ENCODE data around the gene BRINP3. TPM values are rescaled to one million over a fixed set of nuclear protein-coding genes. Genes with fewer than 3 reads are reported as not detected.

Gene BRINP3
- total and polyA plus RNA-seq, 9 of the 15 experiments (the other 6 are each of a cell fraction or from before 2014, with no cell fraction given) = 0.09 to 0.75 (median 0.19) TPM; not detected in 1

DNA sequence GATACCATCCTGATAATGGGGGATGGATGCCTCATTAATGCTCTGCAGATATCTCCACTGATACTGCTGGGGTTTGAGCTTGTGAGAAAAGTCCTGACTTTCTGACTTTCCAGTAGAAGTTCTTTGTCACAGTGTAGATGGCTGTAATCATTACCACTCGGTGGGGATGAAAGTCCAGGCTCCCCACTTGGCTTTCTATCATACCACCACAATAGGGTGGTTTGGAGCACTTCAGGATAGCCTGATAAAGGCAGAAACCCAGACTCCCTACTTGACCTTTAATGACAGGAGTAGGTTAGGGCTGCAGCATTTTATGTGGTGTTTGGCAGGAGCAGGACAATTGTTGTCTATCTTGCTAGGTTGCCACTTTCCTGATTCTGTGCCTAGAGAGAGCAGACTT lies 294.1 kb downstream of the BRINP3 start (continued):
- no peak for TF ChIP-seq ZNF551 (CRISPR knock-in tag; IDR thresholded peaks at IDR 0.05)
- TF ChIP-seq CC2D1A (IDR thresholded peaks at IDR 0.05) = no peak

GRCh38 chr1:190179817-190180216 lies 297.8 kb downstream of the BRINP3 start:
- no peak overlapping the region for H3K27ac ChIP-seq (ENCODE audit: extremely low read depth, low read depth, low read length)
- DNase-seq (ENCODE audit: extremely low read depth in 1 of 4, low spot score in 3 of 4) = no peak
- POLR2A ChIA-PET = no interaction called here
- whole genome bisulfite sequencing (ENCODE audit: insufficient coverage, low coverage, missing lambda C conversion rate) = 0% methylated on average over 3 of the region's 3 CpGs
- TF ChIP-seq ZBTB11 (CRISPR knock-in tag; IDR thresholded peaks at IDR 0.05) (no peak), PTTG1 (tag; IDR thresholded peaks at IDR 0.05; ENCODE audit: low read depth) (no peak), MCM7 (IDR thresholded peaks at IDR 0.05) (no peak), DMBX1 (CRISPR knock-in tag; IDR thresholded peaks at IDR 0.05; ENCODE audit: borderline replicate concordance) (no peak), ZNF165 (CRISPR knock-in tag; IDR thresholded peaks at IDR 0.05; ENCODE audit: borderline replicate concordance) (no peak), CBX8 (IDR thresholded peaks at IDR 0.05; ENCODE audit: borderline replicate concordance, extremely low read depth, low read depth, low read length, poor library complexity, severe bottlenecking) (no peak)
- FAIRE-seq = no peak
- no peak for ATAC-seq
- no peaks in the 10 kb centered on the region; the same call in 1 of the 2 replicates for H3K9me3 ChIP-seq (replicated peaks; ENCODE audit: control insufficient read depth, insufficient read depth, low read depth, low read length)
- no peaks in the 10 kb centered on the region for H3K9me1 ChIP-seq (ENCODE audit: control insufficient read depth, insufficient read depth, low read length)
- H3K4me3 ChIP-seq = no peak overlapping the region
- no TSS peak for BruUV-seq (replicated peaks)
- H3K9ac ChIP-seq (ENCODE audit: insufficient read depth in 1 of 2, low read depth in 2 of 2, low read length in 2 of 2) = no peak overlapping the region
- no peak overlapping the region for H3K4me2 ChIP-seq (ENCODE audit: insufficient read depth, low read length)
- in situ Hi-C loops (cut with MboI) = no loop called here
- H3K27me3 ChIP-seq (ENCODE audit: control insufficient read depth in 2 of 2, insufficient read depth in 2 of 2, low read length in 2 of 2) = no peaks in the 10 kb centered on the region
- CTCF ChIA-PET (ENCODE audit: low intra/inter-chr PET ratio) = no interaction called here
- H3K4me1 ChIP-seq (replicated peaks in 1 of 2; ENCODE audit: control insufficient read depth in 2 of 2, insufficient read depth in 2 of 2, low read length in 2 of 2) = no peaks in the 10 kb centered on the region
- intact Hi-C loops (cut with micrococcal nuclease) = no loop called here
- H4K20me1 ChIP-seq (replicated peaks; ENCODE audit: control insufficient read depth, insufficient read depth, low read length) = no peaks in the 10 kb centered on the region
- H2AFZ ChIP-seq (ENCODE audit: low read depth, low read length) = no peak overlapping the region
- H3K36me3 ChIP-seq (ENCODE audit: control insufficient read depth, insufficient read depth, low read length) = no peaks in the 10 kb centered on the region
- no peaks in the 10 kb centered on the region for H3K79me2 ChIP-seq (ENCODE audit: control insufficient read depth, insufficient read depth, low read length)
